ENCODE measurements around the gene BICRA. TPM values are rescaled to one million over a fixed set of nuclear protein-coding genes. Genes with fewer than 3 reads are reported as not detected.
"Not testable (repeated sequence)": the region's sequence is repeated elsewhere in the genome, so short reads cannot be mapped to it uniquely, and the experiment has no call there.

BICRA gene
- total RNA-seq, 1 donor from 2014 or later = 13.4 TPM

DNA sequence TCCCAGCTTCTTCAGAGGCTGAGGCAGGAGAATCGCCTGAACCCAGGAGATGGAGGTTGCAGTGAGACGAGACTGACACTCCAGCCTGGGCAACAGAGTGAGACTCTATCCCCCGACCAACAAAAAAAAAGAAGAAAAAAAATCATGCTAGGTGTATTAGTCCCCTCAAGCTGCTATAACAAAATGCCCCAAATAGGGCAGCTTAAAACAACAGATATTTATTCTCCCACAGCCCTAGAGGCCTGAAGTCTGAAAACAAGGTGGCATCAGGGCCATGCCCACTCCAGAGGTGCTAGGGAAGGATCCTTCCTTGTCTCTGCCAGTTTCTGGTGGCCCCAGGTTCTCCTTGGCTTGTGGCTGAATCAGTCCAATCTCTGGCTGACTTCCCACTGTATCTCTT is 95.7 kb downstream of the BICRA start:
- Mint-ChIP-seq H3K9me3 (ENCODE audit: low read depth) (no peaks in the 10 kb centered on the region), H3K27me3 (ENCODE audit: low read depth) (no peaks in the 10 kb centered on the region), H3K36me3 (ENCODE audit: low read depth) (peaks cover 6% of the 10 kb centered on the region), H3K27ac (ENCODE audit: unreplicated experiment) (no peak overlapping the region), H3K4me3 (ENCODE audit: unreplicated experiment) (no peak overlapping the region), H3K4me1 (ENCODE audit: low read depth) (peaks cover 6% of the 10 kb centered on the region)
- TF ChIP-seq, protein P1, sequence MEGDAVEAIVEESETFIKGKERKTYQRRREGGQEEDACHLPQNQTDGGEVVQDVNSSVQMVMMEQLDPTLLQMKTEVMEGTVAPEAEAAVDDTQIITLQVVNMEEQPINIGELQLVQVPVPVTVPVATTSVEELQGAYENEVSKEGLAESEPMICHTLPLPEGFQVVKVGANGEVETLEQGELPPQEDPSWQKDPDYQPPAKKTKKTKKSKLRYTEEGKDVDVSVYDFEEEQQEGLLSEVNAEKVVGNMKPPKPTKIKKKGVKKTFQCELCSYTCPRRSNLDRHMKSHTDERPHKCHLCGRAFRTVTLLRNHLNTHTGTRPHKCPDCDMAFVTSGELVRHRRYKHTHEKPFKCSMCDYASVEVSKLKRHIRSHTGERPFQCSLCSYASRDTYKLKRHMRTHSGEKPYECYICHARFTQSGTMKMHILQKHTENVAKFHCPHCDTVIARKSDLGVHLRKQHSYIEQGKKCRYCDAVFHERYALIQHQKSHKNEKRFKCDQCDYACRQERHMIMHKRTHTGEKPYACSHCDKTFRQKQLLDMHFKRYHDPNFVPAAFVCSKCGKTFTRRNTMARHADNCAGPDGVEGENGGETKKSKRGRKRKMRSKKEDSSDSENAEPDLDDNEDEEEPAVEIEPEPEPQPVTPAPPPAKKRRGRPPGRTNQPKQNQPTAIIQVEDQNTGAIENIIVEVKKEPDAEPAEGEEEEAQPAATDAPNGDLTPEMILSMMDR (IDR thresholded peaks at IDR 0.05) = no peak
- no peak for DNase-seq (ENCODE audit: low spot score)

DNA sequence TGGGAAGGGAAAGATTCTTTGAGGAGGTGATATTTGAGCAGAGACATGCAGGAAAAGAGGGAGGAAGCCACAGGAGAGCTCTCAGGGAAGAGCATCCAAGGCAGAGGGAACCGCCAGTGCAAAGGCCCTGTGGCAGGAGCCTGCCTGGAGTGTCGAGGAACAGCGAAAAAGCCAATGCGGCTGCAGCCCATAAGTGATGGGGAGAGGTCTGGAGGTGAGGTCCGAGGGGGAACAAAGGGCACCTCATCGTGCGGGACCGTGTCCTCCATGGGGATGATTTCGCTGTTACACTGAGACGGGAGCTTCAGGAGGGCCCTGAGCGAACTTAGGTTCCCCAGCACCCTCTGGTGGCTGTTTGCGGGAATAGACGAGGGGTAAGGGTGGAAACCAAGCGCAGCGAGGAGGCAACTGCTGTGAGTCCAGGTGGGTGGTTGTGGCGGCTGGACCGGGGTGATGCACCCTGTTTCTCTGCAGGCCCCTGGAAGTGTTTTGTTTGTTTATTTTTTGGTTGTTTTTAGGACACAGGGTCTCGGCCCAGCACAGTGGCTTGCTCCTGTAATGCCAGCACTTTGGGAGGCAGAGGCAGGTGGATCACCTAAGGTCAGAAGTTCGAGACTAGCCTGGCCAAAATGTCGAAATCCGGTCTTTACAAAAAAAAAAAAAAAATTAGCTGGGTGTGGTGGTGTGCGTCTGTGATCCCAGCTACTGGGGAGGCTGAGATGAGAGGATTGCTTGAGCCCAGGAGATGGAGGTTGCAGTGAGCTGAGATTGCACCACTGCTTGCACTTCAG is 98.4 kb downstream of the BICRA start:
- Mint-ChIP-seq H3K4me1 (ENCODE audit: low read depth) (peaks cover 6% of the 10 kb centered on the region), H3K27ac (ENCODE audit: unreplicated experiment) (no peak overlapping the region), H3K4me3 (ENCODE audit: unreplicated experiment) (peak overlapping the region; percentile 16), H3K9me3 (ENCODE audit: low read depth) (no peaks in the 10 kb centered on the region), H3K36me3 (ENCODE audit: low read depth) (peaks cover 6% of the 10 kb centered on the region), H3K27me3 (ENCODE audit: low read depth) (no peaks in the 10 kb centered on the region)
- DNase-seq (ENCODE audit: low spot score) = no peak
- TF ChIP-seq, protein P1 (IDR thresholded peaks at IDR 0.05) = peak; percentile 88

DNA sequence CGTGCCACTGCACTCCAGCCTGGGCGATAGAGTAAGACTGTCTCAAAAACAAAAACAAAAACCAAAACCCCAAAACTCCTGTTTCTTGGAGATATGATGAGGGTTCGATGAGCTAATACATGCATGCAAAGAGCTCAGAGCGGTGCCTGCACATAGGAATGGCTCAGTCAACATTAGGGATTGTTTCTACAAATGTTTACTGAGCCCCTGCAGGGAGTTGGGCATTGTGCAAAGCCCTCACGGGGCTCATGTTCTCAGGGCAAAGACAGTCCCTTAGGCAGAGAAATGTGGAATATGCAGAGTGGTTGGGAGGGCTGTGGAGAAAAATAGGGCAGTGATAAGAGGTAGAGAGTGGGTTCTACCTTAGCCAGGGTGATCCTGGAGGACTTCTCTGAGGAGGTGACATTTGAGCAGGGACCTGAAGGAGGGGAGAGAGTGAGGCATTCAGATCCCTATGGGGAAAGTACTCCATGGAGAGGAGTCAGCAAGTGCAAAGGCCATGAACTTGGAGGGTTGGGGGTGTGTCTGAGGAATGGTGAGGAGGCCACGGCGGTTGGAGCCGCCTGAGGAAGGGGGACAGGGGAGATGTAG is 102.8 kb downstream of the BICRA start:
- TF ChIP-seq, protein P1 (IDR thresholded peaks at IDR 0.05) = no peak
- Mint-ChIP-seq H3K27ac (ENCODE audit: unreplicated experiment) (no peak overlapping the region), H3K4me1 (ENCODE audit: low read depth) (peaks cover 31% of the 10 kb centered on the region), H3K4me3 (ENCODE audit: unreplicated experiment) (peak overlapping the region; percentile 40), H3K9me3 (ENCODE audit: low read depth) (no peaks in the 10 kb centered on the region), H3K36me3 (ENCODE audit: low read depth) (peaks cover 17% of the 10 kb centered on the region), H3K27me3 (ENCODE audit: low read depth) (no peaks in the 10 kb centered on the region)
- no peak for DNase-seq (ENCODE audit: low spot score)

DNA sequence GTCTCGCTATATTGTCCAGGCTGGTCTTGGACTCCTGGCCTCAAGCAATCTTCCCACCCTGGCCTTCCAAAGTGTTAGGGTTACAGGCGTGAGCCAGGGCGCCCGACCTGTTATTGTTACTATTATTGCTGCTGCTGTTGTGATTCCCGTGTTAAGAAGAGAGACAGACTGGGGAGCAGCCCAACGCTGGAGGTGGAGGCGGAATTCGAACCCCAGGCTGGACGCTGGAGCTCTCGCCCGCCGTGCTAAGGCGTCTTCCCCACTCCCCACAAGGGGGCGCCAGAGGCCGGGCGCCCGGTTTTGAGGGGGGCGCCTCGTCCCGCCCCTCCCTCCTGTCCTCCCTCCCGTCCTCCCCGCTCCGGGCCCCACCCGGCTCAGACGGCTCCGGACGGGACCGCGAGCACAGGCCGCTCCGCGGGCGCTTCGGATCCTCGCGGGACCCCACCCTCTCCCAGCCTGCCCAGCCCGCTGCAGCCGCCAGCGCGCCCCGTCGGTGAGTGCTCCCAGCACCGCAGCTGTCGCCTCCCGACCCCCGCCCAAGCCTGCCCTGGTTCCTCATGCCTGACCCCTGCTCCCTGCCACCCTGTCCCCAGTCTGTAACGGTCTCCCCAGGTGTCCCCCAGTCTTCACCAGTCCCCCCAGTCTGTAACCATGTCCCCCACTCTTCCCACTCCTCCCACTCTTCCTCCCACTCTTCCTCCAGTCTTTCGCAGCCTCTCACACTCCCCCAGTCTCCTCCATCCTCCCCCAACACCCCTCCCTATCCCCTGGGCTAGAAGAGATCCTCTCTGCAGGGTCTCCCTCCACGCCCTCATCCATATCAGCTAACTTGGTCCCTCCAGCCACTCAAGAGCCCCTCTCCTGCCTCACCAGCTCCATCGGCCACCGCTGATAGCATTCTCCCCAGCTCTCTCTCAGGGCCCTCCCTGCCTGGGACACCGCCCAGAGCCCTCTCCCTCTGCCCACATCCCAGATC is 104.4 kb downstream of the BICRA start, which contains the start of gene EHD2:
Gene EHD2 (plus strand): TSS at position 377 of the 976 bp plus-strand sequence. CDS start 3,191 bp downstream, outside the sequence.
- DNase-seq (ENCODE audit: low spot score) = no peak
- peaks cover 26% of the 10 kb centered on the region for H3K36me3 Mint-ChIP-seq (ENCODE audit: low read depth)
- TF ChIP-seq, protein P1 (IDR thresholded peaks at IDR 0.05) = peak; percentile 99
- H3K27ac Mint-ChIP-seq (ENCODE audit: unreplicated experiment) = peak within 1 kb of the TSS; percentile 96
- H3K4me1 Mint-ChIP-seq (ENCODE audit: low read depth) = peaks cover 47% of the 10 kb centered on the region
- no peaks in the 10 kb centered on the region for H3K27me3 Mint-ChIP-seq (ENCODE audit: low read depth)
- H3K9me3 Mint-ChIP-seq (ENCODE audit: low read depth) = no peaks in the 10 kb centered on the region
- H3K4me3 Mint-ChIP-seq (ENCODE audit: unreplicated experiment) = peak within 1 kb of the TSS; percentile 100

DNA sequence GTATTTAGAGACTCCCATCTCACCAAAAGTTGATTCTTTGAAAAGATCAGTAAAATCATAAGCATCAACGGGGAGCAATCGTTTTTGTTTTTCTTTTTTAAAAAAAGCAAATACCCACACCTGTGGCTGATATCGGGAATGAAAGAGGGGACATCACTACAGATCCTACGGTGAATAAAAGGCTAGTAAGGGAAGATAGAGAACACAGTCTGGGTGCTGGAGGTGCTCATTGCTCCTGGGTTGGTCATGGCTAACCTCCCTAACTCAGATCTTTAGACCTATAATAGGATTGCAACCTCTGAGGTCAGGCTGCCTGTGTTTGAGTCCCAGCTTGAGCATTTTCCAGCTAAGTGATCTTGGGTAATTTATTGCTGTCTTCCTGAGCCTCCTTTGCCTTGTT is 105.4 kb downstream of the BICRA start:
- H3K27ac Mint-ChIP-seq (ENCODE audit: unreplicated experiment) = peak overlapping the region; percentile 96
- no peaks in the 10 kb centered on the region for H3K27me3 Mint-ChIP-seq (ENCODE audit: low read depth)
- H3K4me1 Mint-ChIP-seq (ENCODE audit: low read depth) = peaks cover 57% of the 10 kb centered on the region
- peaks cover 26% of the 10 kb centered on the region for H3K36me3 Mint-ChIP-seq (ENCODE audit: low read depth)
- H3K4me3 Mint-ChIP-seq (ENCODE audit: unreplicated experiment) = peak overlapping the region; percentile 100
- no peaks in the 10 kb centered on the region for H3K9me3 Mint-ChIP-seq (ENCODE audit: low read depth)
- TF ChIP-seq, protein P1 (IDR thresholded peaks at IDR 0.05) = no peak
- DNase-seq (ENCODE audit: low spot score) = no peak

DNA sequence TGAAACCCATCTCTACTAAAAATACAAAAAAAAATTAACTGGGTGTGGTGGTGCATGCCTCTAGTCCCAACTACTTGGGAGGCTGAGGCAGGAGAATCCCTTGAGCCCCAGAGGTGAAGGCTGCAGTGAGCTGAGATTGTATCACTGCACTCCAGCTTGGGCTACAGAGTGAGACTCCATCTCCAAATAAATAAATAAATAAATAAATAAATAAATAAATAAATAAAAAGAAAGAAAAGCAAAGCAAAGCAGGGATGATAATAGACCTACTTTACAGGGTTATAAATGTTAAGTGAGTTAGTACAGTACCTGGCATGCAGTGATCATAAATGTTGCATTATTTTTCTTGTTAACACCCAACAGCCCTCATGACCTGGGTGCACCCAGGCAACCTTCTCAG is 105.9 kb downstream of the BICRA start:
- Mint-ChIP-seq H3K4me3 (ENCODE audit: unreplicated experiment) (peak overlapping the region; percentile 100), H3K36me3 (ENCODE audit: low read depth) (peaks cover 27% of the 10 kb centered on the region)

More for the DNA sequence above, 105.9 kb downstream of the BICRA start:
- peak overlapping the region; percentile 5 for H3K27ac Mint-ChIP-seq (ENCODE audit: unreplicated experiment)
- H3K27me3 Mint-ChIP-seq (ENCODE audit: low read depth); DNase-seq (ENCODE audit: low spot score); H3K9me3 Mint-ChIP-seq (ENCODE audit: low read depth): not testable (repeated sequence)
- H3K4me1 Mint-ChIP-seq (ENCODE audit: low read depth) = peaks cover 62% of the 10 kb centered on the region
